ENCODE measurements around the gene CBR3.

CBR3 gene

DNA sequence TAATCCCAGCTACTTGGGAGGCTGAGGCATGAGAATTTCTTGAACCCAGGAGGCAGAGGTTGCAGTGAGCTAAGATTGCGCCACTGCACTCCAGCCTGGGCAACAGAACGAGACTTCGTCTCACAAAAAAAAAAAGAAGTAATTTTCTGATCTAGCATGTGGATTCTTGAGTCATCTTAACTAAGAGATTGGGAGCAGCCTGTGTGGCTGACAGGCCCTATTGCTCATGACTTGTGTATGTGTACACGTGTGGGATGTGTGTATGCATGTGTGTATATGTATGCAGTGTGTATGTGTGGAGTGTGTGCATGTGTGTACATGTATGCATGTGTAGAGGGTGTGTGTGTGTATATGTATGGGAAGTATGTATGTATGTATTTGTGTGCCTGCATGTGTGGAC is 51.2 kb downstream of the CBR3 start:
- no peak for DNase-seq

GRCh38 chr21:36186506-36187399 is 51.9 kb downstream of the CBR3 start:
- DNase-seq, result no peak

- no peak for DNase-seq
Observed at GRCh38 chr21:36188081-36188681, 53.3 kb downstream of the CBR3 start.

DNA sequence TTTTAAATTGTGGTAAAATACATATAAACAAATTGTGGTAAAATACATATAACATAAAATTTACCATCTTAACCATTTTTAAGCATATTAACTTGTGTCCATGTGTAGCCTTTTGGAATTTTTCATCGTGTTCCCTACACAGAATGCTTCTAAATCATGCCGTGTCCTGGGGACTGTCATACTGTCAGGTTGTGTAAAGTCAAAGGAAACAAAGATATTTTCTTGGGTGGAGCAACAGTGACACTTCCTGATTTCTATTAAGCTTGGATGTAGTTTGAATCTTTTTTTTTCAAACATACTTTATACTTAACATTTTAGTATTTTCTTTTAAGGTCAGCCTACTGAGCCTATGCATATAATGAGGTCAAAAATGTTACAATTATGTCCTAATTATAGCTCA is 54.1 kb downstream of the CBR3 start:
- DNase-seq, result no peak

- DNase-seq, result no peak
Observed at GRCh38 chr21:36190736-36191135, 55.9 kb downstream of the CBR3 start.

DNA sequence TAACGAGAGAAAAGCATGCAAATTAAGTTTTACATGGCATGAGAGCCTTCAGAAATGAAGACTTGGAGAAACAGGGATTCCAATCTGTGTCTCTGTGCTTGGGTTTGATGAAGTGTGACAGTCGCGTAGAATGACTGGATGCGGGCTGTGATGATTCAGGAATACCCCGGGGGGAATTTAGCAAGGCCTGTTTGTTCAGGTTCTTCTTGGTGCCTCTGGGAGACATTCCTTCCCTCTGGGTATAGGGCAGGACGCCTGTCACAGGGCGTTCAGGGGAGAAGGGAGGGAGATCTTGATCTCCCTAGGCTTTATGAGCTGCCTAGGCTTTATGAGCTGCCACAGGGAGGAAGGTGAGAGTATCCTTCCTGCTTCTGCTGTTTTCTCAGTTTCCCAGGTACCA is 58.3 kb downstream of the CBR3 start:
- DNase-seq, result no peak

- no peak for DNase-seq
Observed at GRCh38 chr21:36194024-36194423, 59.1 kb downstream of the CBR3 start.

DNA sequence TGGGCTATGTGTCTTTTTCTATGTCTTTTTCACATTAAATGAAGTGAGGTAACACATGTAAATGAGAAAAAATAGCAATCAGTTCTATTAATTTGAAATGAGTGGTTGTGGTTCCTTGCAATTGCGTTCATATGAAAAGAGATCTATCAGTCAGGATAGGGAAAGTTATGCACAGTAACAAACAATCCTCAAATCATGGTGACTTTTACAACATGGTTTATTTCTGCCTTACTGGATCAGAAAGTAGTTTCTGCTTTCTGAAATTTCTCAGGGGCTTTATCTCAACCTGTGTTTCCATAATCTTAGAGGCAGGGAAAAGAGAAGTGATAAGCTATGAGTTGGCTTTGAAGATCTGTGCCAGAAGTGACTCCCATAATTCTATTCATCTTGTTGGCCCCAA is 60.7 kb downstream of the CBR3 start:
- DNase-seq, result no peak
